CD4-positive, CD25-positive, alpha-beta regulatory T cell (primary cell): ENCODE measurements around the gene LTN1. TPM values are rescaled to one million over a fixed set of nuclear protein-coding genes. Genes with fewer than 3 reads are reported as not detected.
"Not testable (repeated sequence)": the region's sequence is repeated elsewhere in the genome, so short reads cannot be mapped to it uniquely, and the experiment has no call there.

Experiments
- ATAC-seq, 2 donors: fragments of 150-1000 bp; cut with Tn5 transposase; one replicate each; pipeline ENCODE4 v1.10.0; 2021; ENCODE audit warnings: low read depth in 2 of 2, moderate number of reproducible peaks in 2 of 2, moderate library complexity in 1 of 2
- DNase-seq, 3 donors: peaks; one replicate each; pipeline versions ENCODE4 v3.0.0 to v3.0.0-alpha.2; 2012 to 2022; ENCODE audit warnings: mixed read lengths in 1 of 3
- H3K27ac ChIP-seq: one replicate; pipeline ENCODE4 v1.7.0; 2013; ENCODE audit warnings: mild to moderate bottlenecking, low read length; ENCODE audit not compliant: insufficient read depth, poor library complexity, severe bottlenecking
- H3K27me3 ChIP-seq: one replicate; pipeline ENCODE4 v1.7.0; 2013; ENCODE audit warnings: low read length; ENCODE audit not compliant: control insufficient read depth, insufficient read depth
- H3K36me3 ChIP-seq: one replicate; pipeline ENCODE4 v1.7.0; 2013; ENCODE audit warnings: mild to moderate bottlenecking, low read length, moderate library complexity; ENCODE audit not compliant: control insufficient read depth, insufficient read depth
- H3K4me1 ChIP-seq: 2 replicates; pipeline ENCODE4 v1.7.0; 2013; ENCODE audit warnings: mild to moderate bottlenecking, low read length; ENCODE audit not compliant: insufficient read depth, control insufficient read depth, poor library complexity, severe bottlenecking
- H3K4me3 ChIP-seq: one replicate; pipeline ENCODE4 v1.7.0; 2013; ENCODE audit warnings: low read depth, mild to moderate bottlenecking, low read length, moderate library complexity
- H3K9me3 ChIP-seq, 2 experiments: 1 replicate in 1 of 2; 2 replicates in 1 of 2; pipeline ENCODE4 v1.7.0; 2013; ENCODE audit warnings: low read length in 2 of 2, mild to moderate bottlenecking in 1 of 2, moderate library complexity in 1 of 2; ENCODE audit not compliant: control insufficient read depth in 2 of 2
- H3K27ac Mint-ChIP-seq, 3 donors: one replicate each; pipeline ENCODE4 v1.8.0; 2020 to 2022; ENCODE audit warnings: mild to moderate bottlenecking in 3 of 3, mixed read lengths in 3 of 3, moderate library complexity in 2 of 3
- H3K27me3 Mint-ChIP-seq: one replicate; pipeline ENCODE4 v1.8.0; 2022; ENCODE audit warnings: mild to moderate bottlenecking, mixed read lengths
- H3K36me3 Mint-ChIP-seq: one replicate; pipeline ENCODE4 v1.8.0; 2020; ENCODE audit warnings: mixed read lengths
- H3K4me1 Mint-ChIP-seq, 4 donors: one replicate each; pipeline ENCODE4 v1.8.0; 2020 to 2022; ENCODE audit warnings: mixed read lengths in 4 of 4, mild to moderate bottlenecking in 1 of 4
- H3K4me3 Mint-ChIP-seq, 4 donors: one replicate each; pipeline ENCODE4 v1.8.0; 2020 to 2022; ENCODE audit warnings: mild to moderate bottlenecking in 4 of 4, mixed read lengths in 4 of 4, moderate library complexity in 3 of 4
- H3K9me3 Mint-ChIP-seq, 7 donors: one replicate each; pipeline ENCODE4 v1.8.0; 2020 to 2022; ENCODE audit warnings: mixed read lengths in 7 of 7, mild to moderate bottlenecking in 3 of 7, moderate library complexity in 2 of 7
- polyA plus RNA-seq, 4 donors: library from polyadenylated mRNA; unstranded; fragments of 300-500 nt; fragmentation: Illumina TruSeq; gene quantifications; one replicate each; pipeline ENCODE4 v1.2.3, GENCODE V29; 2021
- total RNA-seq: library from RNA; stranded (reverse); gene quantifications from one replicate; pipeline ENCODE4 v1.2.3, GENCODE V29; 2022

Gene LTN1
- total and polyA plus RNA-seq, 5 donors from 2014 or later, result 12.7 to 38.3 (median 18.5) TPM

DNA sequence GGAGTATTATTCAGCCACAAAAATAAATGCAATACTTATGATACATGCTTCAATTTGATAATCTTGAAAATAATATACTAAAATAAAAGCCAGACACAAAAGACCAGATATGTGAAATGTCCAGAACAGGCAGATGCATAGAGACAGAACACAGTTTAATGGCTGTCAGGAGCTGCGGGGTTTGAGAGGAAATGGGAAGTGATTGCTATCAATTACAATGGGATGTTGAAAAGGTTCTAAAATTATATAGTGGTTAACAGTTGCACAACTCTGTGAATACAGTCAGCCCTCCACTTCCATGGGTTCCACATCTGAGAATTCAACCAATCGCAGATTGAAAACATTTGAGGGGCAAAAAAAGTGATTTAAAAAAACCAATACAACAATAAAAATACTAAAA lies 54.0 kb downstream of the LTN1 start:
- DNase-seq, result no peak
- H3K27ac Mint-ChIP-seq, result no peak overlapping the region
- Histone ChIP-seq H3K4me1 (no peaks in the 10 kb centered on the region), H3K27ac (no peak overlapping the region), H3K9me3 (no peaks in the 10 kb centered on the region), H3K36me3 (peaks cover 62% of the 10 kb centered on the region), H3K27me3 (no peaks in the 10 kb centered on the region), H3K4me3 (no peak overlapping the region)
- H3K4me3 Mint-ChIP-seq, result no peak overlapping the region
- peaks cover 0 to 2% (median 0%) of the 10 kb centered on the region in 7 donors for H3K9me3 Mint-ChIP-seq
- H3K27me3 Mint-ChIP-seq, result no peaks in the 10 kb centered on the region
- ATAC-seq, result no peak
- H3K4me1 Mint-ChIP-seq, result peaks cover 0 to 9% (median 5%) of the 10 kb centered on the region in 4 donors
- H3K36me3 Mint-ChIP-seq, result peaks cover 45% of the 10 kb centered on the region

DNA sequence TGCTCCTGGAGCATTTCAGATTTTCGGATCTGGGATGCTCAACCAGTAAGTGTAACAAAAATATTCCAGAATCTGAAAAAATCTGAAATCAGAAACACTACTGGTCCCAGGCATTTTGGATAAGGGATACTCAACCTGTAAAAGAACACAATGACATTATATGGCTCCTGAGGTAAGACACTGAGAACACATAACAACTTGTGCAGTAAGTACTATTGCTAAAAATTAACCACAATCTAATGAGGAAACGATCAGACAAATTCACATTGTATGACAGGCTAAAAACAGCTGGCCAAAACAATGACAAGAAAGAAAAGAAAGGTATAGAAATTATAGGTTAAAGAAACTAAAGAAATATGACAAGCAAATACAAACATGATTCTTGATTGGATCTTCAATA lies 54.9 kb downstream of the LTN1 start:
- DNase-seq (no peak), ATAC-seq (no peak)
- H3K4me1 ChIP-seq, result no peaks in the 10 kb centered on the region
- H3K9me3 Mint-ChIP-seq, result peaks cover 0 to 2% (median 0%) of the 10 kb centered on the region in 7 donors
- peaks cover 52% of the 10 kb centered on the region for H3K36me3 Mint-ChIP-seq
- H3K27me3 Mint-ChIP-seq, result no peaks in the 10 kb centered on the region
- H3K4me3 ChIP-seq, result no peak overlapping the region
- peaks cover 56% of the 10 kb centered on the region for H3K36me3 ChIP-seq
- no peaks in the 10 kb centered on the region for H3K27me3 ChIP-seq
- H3K4me1 Mint-ChIP-seq, result peaks cover 4 to 9% (median 6%) of the 10 kb centered on the region in 4 donors
- H3K4me3 Mint-ChIP-seq, result no peak overlapping the region
- H3K27ac ChIP-seq, result no peak overlapping the region
- no peaks in the 10 kb centered on the region for H3K9me3 ChIP-seq
- H3K27ac Mint-ChIP-seq, result no peak overlapping the region

DNA sequence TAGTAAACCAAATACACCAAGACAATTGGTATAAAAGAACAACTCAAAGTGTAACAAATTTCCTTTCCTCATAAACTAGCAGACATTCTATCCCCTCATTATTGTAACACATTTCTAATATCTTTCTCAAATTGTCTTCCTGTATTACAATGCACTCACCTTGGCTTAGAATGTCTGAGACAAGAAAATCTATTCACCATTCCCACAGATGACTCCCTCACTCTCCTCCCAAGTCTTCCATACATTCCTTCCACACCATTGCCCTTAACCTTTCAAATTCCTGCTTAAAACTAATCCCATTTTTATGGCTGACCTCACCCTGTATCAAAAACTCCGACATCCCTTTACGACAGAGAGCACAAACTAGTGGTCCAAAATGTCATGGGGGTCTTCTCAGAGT lies 56.0 kb downstream of the LTN1 start:
- H3K27ac Mint-ChIP-seq, result peak overlapping the region in 1 of 3 donors; percentile 3
- Histone ChIP-seq H3K9me3 (no peaks in the 10 kb centered on the region), H3K27me3 (no peaks in the 10 kb centered on the region), H3K4me3 (no peak overlapping the region), H3K36me3 (peaks cover 47% of the 10 kb centered on the region), H3K4me1 (no peaks in the 10 kb centered on the region), H3K27ac (no peak overlapping the region)
- peaks cover 0 to 2% (median 0%) of the 10 kb centered on the region in 7 donors for H3K9me3 Mint-ChIP-seq
- DNase-seq, result no peak
- ATAC-seq, result no peak
- peaks cover 5 to 14% (median 11%) of the 10 kb centered on the region in 4 donors for H3K4me1 Mint-ChIP-seq
- H3K27me3 Mint-ChIP-seq, result no peaks in the 10 kb centered on the region
- no peak overlapping the region for H3K4me3 Mint-ChIP-seq
- H3K36me3 Mint-ChIP-seq, result peaks cover 51% of the 10 kb centered on the region

DNA sequence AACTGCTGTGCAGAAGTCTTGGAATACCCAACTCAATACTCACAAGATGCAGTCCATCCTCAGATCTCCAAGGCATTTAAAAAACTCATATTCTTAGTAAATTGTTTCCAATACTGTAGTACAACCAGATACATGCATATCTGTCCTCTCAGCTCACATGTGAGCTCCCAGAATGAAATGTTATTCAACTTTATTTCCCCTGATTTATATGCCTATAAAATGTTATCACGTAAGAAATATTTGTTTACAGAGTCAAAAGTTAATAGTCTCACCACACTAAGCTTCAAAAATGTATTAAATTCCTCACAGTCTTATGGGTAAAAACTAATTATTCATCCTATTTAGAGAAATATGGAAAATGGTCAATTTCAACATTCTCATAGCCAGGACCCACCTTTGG lies 56.6 kb downstream of the LTN1 start:
- Histone ChIP-seq H3K4me3 (no peak overlapping the region), H3K27me3 (no peaks in the 10 kb centered on the region), H3K27ac (no peak overlapping the region), H3K4me1 (no peaks in the 10 kb centered on the region), H3K36me3 (peaks cover 46% of the 10 kb centered on the region), H3K9me3 (no peaks in the 10 kb centered on the region)
- ATAC-seq (no peak), DNase-seq (no peak)
- H3K4me3 Mint-ChIP-seq, result no peak overlapping the region
- H3K9me3 Mint-ChIP-seq, result peaks cover 0 to 2% (median 0%) of the 10 kb centered on the region in 7 donors
- H3K27ac Mint-ChIP-seq, result no peak overlapping the region
- H3K36me3 Mint-ChIP-seq, result peaks cover 56% of the 10 kb centered on the region
- no peaks in the 10 kb centered on the region for H3K27me3 Mint-ChIP-seq
- peaks cover 5 to 14% (median 11%) of the 10 kb centered on the region in 4 donors for H3K4me1 Mint-ChIP-seq

DNA sequence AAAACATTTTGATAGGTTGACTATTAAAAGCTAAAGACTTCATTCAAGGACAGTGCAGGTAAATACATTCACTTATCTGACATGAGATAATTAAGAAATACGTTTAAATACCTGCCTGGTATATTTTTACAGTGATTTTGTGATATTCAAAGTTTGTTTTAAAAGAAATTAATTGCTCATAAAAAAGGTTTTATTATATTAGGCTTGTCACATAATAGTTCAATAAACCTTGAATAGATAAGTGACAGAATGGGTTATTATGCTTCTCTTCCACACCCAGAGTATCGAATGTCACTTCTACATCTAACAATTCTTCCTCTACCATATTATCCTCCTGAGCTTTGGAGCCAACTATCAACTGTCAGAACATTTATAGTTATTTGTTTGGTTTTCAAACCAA lies 60.0 kb downstream of the LTN1 start:
- Mint-ChIP-seq H3K4me3 (no peak overlapping the region), H3K27ac (peak overlapping the region in 1 of 3 donors; percentile 16), H3K36me3 (peaks cover 40% of the 10 kb centered on the region), H3K9me3 (peaks cover 0 to 2% (median 0%) of the 10 kb centered on the region in 7 donors), H3K27me3 (no peaks in the 10 kb centered on the region), H3K4me1 (peaks cover 3 to 20% (median 9%) of the 10 kb centered on the region in 4 donors)
- peaks cover 50% of the 10 kb centered on the region for H3K36me3 ChIP-seq
- DNase-seq, result no peak
- ATAC-seq, result no peak
- H3K4me3 ChIP-seq, result no peak overlapping the region
- no peaks in the 10 kb centered on the region for H3K27me3 ChIP-seq
- no peaks in the 10 kb centered on the region for H3K4me1 ChIP-seq
- H3K9me3 ChIP-seq, result no peaks in the 10 kb centered on the region
- H3K27ac ChIP-seq, result no peak overlapping the region

DNA sequence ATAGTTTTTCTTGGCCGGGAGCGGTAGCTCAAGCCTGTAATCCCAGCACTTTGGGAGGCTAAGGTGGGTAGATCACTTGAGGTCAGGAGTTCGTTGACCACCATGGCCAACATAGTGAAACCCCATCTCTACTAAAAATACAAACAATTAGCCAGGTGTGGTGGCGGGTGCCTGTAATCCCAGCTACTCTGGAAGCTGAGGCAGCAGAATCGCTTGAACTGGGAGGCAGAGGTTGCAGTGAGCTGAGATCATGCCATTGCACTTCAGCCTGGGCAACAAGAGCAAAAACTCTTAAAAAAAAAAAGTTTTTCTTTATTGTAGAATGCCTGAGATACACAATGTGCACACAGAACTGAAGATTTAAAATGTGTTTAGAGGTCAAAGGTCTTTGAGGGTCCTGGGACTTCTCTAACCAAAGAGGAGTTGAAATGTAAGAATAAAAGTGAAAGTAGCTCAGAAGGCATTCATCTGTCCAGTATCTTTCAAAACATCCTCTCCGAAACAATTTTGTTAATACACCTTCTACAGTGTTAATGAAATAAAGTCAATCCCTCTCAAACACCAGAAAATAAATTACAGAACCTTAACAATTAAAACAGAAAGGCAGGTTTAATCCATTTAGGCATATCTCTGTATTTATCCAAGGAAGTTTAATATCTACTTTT lies 60.8 kb downstream of the LTN1 start:
- H3K27me3 ChIP-seq, H3K9me3 ChIP-seq, H3K4me3 Mint-ChIP-seq, H3K27ac Mint-ChIP-seq, H3K9me3 Mint-ChIP-seq, H3K4me1 ChIP-seq, H3K4me3 ChIP-seq, H3K27me3 Mint-ChIP-seq, H3K27ac ChIP-seq, ATAC-seq, DNase-seq: not testable (repeated sequence)
- peaks cover 50% of the 10 kb centered on the region for H3K36me3 ChIP-seq
- H3K36me3 Mint-ChIP-seq, result peaks cover 37% of the 10 kb centered on the region
- peaks cover 3 to 20% (median 9%) of the 10 kb centered on the region in 4 donors for H3K4me1 Mint-ChIP-seq

DNA sequence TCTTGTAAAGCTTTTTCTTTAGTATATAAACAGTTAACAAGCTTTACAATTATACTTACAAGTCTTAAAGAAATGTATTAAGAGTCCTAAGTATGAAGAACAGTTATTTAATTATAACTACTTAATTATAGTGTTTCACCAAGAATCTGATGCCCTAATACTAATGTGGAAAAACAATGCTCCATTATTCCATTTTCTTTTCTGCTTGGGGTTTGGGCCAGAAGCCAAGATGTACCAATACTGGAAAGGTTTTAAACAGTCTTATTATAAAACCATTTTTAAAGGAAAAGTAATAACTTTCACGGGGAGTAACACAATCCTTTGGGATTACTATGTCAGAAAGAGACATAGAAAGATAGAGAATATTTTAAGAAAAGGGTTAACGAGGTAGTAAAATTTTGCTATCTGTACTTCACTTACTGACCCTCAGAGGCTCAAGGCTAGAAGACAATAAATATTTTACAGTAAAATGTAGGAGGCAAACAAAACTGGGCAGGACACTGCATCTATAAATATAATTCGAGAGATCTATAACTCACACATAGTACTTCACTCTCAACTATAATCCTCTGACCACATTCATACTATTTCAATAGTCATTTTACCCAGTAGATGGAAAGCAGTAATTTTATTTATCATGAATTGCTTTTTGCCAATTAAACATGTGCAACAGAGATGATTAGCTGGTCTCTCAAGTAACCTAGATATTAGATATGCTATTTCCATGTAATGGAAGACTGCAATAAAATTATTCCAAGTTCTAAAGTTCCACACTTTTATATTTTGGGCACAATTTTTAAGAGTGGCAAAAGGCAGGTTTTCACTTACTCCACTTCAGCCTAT lies 63.9 kb downstream of the LTN1 start:
- DNase-seq (no peak), ATAC-seq (no peak)
- H3K4me1 Mint-ChIP-seq, result peaks cover 5 to 16% (median 11%) of the 10 kb centered on the region in 4 donors
- Histone ChIP-seq H3K9me3 (no peaks in the 10 kb centered on the region), H3K4me3 (no peak overlapping the region), H3K4me1 (no peaks in the 10 kb centered on the region), H3K36me3 (peaks cover 26% of the 10 kb centered on the region), H3K27ac (no peak overlapping the region), H3K27me3 (no peaks in the 10 kb centered on the region)
- no peak overlapping the region for H3K4me3 Mint-ChIP-seq
- H3K9me3 Mint-ChIP-seq, result peaks cover 0 to 2% (median 0%) of the 10 kb centered on the region in 7 donors
- H3K36me3 Mint-ChIP-seq, result peaks cover 39% of the 10 kb centered on the region
- no peak overlapping the region for H3K27ac Mint-ChIP-seq
- H3K27me3 Mint-ChIP-seq, result no peaks in the 10 kb centered on the region
